Kidney epithelial cell (primary cell): ENCODE data around the gene U2AF1L4. TPM values are rescaled to one million over a fixed set of nuclear protein-coding genes. Genes with fewer than 3 reads are reported as not detected.

Experiments
- DNase-seq: peaks from one replicate; pipeline ENCODE4 v3.0.0-alpha.2; 2010; ENCODE audit warnings: low read depth
- H3K27me3 ChIP-seq: 2 replicates; pipeline ENCODE4 v1.6.0; 2011; ENCODE audit warnings: low read length; ENCODE audit not compliant: control insufficient read depth, insufficient read depth
- H3K36me3 ChIP-seq: 2 replicates; pipeline ENCODE4 v1.5.1; 2011; ENCODE audit warnings: low read length; ENCODE audit not compliant: control insufficient read depth, insufficient read depth
- H3K4me3 ChIP-seq: 2 replicates; pipeline ENCODE4 v1.5.1; 2011; ENCODE audit warnings: low read depth, mild to moderate bottlenecking, control low read depth, low read length
- total RNA-seq: library from RNA; depleted of rRNA; stranded (reverse); fragments of >200 nt; gene quantifications from 2 replicates; pipeline ENCODE4 v1.2.3, GENCODE V29; 2015
- TF ChIP-seq, protein P1 (sequence below): IDR thresholded peaks from 2 replicates; pipeline ENCODE4 v1.5.1; 2011; ENCODE audit warnings: mild to moderate bottlenecking, moderate library complexity, low read length, control low read depth, inconsistent platforms; ENCODE audit not compliant: insufficient read depth, poor library complexity, severe bottlenecking

Gene U2AF1L4, protein sequence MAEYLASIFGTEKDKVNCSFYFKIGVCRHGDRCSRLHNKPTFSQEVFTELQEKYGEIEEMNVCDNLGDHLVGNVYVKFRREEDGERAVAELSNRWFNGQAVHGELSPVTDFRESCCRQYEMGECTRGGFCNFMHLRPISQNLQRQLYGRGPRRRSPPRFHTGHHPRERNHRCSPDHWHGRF
- 15.5 and 17.6 TPM in 2 replicates for total RNA-seq

DNA sequence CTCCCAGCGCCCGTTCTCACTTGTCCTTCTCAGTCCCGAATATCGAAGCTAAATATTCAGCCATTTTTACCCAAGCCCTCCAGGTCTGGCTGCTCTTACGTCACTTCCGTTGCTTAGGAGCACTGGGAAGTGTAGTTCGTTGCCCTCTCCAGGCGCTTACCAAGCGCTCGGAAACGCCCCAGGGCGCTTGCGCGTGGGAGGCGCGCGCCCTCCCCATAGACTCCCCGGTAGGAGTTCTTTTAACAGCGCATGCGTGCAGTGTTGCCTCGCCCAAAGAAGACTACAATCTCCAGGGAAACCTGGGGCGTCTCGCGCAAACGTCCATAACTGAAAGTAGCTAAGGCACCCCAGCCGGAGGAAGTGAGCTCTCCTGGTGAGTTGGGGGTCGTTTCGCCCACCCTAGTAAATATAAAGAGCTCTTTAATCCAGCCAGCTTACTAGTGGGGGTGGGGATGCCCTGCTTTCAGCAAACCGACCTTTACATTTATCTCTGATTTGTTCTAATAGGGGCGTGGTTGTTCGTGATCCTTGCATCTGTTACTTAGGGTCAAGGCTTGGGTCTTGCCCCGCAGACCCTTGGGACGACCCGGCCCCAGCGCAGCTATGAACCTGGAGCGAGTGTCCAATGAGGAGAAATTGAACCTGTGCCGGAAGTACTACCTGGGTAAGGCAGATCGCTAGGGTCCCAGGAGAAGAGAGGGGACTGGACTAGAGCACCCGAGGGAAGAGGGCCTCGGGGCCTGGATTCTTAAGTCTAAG, at the start of gene U2AF1L4, which contains the start of gene PSENEN:
Gene U2AF1L4, minus strand, starts transcription at position 91 of the 759 bp plus-strand sequence. Its CDS starts 27 bp downstream, at position 64.
Gene PSENEN, plus strand, starts transcription at position 324 of the 759 bp plus-strand sequence. Its CDS starts 280 bp downstream, at position 604.
- peak within 1 kb of the TSS; percentile 67 for H3K4me3 ChIP-seq

DNA sequence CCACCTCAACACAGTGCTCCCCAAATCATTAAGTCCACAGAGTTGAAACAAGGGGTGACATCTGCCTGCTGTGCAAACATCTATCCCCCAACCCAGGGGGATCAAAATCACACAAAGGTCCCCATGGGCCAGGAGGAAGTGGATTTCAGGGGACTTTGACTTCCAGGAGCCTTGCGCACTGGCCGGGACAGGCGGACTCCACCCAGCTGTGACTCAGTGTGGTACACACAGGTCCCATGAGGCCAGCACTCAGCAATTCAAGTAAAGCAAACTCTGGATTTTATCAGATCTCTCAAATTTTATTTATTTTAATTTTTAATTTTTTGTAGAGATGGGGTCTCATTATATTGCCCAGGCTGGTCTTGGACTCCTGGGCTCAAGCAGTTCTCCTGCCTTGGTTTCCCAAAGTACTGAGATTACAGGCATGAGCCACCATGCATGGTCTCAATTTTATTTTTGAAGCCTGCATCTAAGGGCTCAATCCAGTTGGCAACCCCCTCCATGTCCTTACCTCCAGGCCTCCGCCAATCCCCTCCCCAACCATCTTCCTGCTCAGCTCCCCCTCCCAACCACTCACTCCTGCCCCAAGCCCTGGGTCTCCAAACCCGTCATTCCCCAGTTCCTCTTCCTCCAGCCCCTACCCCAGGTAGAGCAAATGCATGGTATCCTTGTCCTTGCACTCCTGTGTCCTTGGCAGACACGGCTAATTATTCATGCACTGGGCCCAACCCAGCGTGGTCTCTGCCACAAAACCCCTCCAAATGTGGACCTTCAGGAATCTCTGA, 48.4 kb upstream of the U2AF1L4 start:
- Histone ChIP-seq H3K27me3 (peaks cover 28% of the 10 kb centered on the region), H3K36me3 (no peaks in the 10 kb centered on the region), H3K4me3 (no peak overlapping the region)
- no peak for DNase-seq
- TF ChIP-seq, protein P1, sequence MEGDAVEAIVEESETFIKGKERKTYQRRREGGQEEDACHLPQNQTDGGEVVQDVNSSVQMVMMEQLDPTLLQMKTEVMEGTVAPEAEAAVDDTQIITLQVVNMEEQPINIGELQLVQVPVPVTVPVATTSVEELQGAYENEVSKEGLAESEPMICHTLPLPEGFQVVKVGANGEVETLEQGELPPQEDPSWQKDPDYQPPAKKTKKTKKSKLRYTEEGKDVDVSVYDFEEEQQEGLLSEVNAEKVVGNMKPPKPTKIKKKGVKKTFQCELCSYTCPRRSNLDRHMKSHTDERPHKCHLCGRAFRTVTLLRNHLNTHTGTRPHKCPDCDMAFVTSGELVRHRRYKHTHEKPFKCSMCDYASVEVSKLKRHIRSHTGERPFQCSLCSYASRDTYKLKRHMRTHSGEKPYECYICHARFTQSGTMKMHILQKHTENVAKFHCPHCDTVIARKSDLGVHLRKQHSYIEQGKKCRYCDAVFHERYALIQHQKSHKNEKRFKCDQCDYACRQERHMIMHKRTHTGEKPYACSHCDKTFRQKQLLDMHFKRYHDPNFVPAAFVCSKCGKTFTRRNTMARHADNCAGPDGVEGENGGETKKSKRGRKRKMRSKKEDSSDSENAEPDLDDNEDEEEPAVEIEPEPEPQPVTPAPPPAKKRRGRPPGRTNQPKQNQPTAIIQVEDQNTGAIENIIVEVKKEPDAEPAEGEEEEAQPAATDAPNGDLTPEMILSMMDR: no peak

More for the DNA sequence above, at the start of gene U2AF1L4, which contains the start of gene PSENEN:
- Histone ChIP-seq H3K36me3 (no peaks in the 10 kb centered on the region), H3K27me3 (no peaks in the 10 kb centered on the region)
- TF ChIP-seq, protein P1: no peak
- peak; percentile 98 for DNase-seq

DNA sequence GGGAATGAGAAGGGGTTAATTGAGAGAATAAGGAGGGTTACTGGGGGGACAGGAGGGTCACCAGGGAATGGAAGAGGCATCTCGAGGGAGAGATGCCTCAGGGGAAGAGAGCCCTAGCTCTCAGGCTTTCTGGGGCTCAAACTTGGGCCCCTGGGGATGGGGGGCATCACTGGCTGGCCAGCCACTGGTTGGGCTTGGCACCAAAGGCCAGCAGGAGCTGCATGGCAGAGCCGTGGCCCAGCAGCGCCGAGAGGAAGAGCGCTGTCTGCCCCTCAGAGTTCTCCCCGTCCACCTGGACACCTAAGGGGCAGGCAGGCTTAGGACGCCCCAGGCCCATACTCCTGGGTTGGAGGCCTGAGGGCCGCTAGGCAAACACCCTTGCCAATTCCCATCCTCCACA, 47.7 kb upstream of the U2AF1L4 start:
- TF ChIP-seq, protein P1: no peak
- Histone ChIP-seq H3K4me3 (no peak overlapping the region), H3K27me3 (peaks cover 24% of the 10 kb centered on the region), H3K36me3 (no peaks in the 10 kb centered on the region)
- DNase-seq: no peak

DNA sequence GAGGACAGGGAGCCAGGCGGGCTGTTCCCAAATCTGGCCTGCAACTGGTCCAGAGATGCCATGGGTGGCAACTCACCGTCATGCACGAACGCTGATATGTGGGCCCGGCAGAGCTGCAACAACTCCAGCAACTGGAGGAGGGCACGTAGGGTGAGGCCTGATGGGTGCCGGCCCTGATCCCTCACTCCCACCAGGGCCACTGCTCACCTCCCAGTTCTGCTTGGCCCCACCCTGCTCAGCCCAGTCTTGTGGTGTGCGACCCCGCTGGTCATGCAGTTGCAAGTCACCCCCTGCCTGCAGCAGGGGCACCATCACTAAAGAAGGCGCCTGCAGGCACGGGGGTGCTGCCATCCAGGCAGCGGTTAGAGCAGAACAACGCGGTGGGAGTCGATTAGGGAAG, 47.1 kb upstream of the U2AF1L4 start:
- Histone ChIP-seq H3K4me3 (no peak overlapping the region), H3K36me3 (no peaks in the 10 kb centered on the region), H3K27me3 (peaks cover 18% of the 10 kb centered on the region)
- TF ChIP-seq, protein P1: no peak
- DNase-seq: no peak

DNA sequence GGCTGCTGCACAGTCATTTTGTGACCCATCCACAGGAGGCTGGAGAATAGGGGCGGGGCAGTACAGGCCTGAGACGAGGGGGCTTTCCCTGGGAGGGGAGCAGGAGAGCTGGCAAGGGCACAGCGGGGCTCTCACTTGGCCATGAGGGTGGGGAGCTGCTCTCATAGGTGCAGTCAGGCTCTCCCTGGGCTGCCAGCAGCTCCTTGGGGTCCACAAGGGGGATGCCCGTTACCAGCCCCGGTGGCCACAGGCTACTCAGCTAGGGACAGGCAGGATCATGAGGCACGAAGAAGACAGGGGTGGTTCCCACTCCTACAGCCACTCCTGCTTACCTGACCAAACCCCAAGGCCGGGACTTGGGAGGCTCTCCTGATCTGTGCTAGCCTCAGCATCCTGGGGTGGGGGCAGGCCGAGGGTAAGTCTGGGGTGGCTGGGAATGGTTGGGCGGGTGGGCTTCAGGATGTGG, 46.6 kb upstream of the U2AF1L4 start:
- H3K36me3 ChIP-seq: no peaks in the 10 kb centered on the region
- TF ChIP-seq, protein P1: no peak

More for the DNA sequence above, 46.6 kb upstream of the U2AF1L4 start:
- Histone ChIP-seq H3K27me3 (peaks cover 13% of the 10 kb centered on the region), H3K4me3 (no peak overlapping the region)
- no peak for DNase-seq
